NCI-H2107 (cell line): ENCODE measurements around the gene ENTPD8.

Experiments used
- DNase-seq: peaks from one replicate; lab custom pipeline; 2025; lab: John Stamatoyannopoulos, UW

ENTPD8 gene

GRCh38 chr9:137430723-137431415, 10.3 kb downstream of the ENTPD8 start:
- no peak for DNase-seq

DNA sequence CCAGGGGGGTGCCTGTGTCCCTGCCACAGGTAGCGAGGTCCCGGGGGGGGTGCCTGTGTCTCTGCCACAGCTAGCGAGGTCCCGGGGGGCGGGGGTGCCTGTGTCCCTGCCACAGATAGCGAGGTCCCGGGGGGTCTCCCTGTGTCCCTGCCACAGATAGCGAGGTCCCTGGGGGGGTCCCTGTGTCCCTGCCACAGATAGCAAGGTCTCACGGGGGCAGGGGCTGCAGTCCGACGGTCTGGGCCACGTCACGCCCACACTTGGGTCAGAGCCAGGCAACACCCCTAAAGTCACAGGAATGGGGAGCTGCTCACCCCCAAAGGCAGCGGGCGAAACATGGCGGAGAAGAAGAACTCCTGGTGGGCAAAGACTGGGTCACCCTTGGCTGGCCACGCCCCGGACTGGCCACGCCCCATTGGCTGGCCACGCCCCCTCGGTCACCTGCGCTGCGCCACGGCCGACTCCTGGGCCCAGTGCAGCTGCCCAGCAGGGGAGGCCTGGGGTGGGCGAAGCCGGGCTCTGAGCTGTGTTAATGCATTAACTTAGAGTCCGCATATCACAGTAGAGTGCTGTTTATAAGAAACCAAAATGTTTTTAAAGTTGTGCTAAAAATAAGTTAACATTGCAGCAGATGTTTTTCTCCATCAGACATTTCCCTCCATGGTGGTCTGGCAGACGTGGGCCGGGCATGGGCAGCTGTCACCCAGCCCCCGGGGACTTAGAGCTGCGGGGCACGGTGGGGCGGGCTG, 11.0 kb downstream of the ENTPD8 start:
- peak; percentile 52 for DNase-seq

- no peak for DNase-seq
These were observed 11.6 kb downstream of the ENTPD8 start for GRCh38 chr9:137429546-137429890.

DNA sequence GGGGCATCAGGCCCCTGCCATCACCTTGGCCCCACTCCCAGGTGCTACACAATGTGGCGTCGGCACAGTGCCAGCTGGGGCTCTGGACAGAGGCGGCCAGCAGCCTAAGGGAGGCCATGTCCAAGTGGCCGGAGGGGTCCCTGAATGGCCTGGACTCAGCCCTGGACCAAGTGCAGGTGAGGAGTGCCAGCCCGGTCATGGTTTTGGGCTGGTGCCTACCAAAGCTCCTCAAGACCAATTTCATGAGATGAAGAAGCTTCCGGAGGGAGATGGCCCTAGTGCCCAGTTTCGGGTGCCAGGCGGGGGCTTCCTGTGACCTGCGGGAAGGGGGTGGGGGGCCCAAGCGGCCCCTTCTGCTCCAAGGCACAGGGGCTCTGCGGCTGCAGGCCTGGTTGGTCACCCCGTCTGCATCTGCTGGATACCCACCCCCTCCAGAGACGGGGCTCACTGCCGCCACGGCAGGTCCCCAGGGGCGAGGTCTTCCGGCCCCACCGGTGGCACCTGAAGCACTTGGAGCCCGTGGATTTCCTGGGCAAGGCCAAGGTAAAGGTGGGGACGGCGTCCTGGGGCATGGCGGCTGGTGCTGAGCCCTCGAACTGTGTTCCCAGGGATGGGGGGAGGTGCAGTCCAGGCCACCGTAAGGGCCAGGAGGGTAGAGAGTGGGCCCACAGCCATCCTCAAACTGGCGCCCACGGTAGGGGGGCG, 12.2 kb downstream of the ENTPD8 start:
- no peak for DNase-seq

DNA sequence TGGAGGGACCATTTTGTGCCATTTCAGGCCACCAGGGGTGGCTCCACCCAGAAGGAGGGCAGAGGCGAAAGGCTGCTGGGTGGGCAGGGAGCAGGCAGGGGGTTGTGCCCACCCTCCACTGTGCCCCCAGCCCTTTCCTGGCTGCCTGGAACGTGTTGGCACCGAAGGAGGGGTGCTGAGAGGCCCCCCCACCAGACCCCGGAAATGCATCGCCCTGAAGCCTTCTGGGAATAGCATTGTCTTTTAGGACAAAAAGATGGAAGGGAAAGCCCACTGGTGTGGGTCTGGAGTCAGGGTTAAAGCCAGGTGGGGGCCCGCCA, 12.9 kb downstream of the ENTPD8 start:
- no peak for DNase-seq

DNA sequence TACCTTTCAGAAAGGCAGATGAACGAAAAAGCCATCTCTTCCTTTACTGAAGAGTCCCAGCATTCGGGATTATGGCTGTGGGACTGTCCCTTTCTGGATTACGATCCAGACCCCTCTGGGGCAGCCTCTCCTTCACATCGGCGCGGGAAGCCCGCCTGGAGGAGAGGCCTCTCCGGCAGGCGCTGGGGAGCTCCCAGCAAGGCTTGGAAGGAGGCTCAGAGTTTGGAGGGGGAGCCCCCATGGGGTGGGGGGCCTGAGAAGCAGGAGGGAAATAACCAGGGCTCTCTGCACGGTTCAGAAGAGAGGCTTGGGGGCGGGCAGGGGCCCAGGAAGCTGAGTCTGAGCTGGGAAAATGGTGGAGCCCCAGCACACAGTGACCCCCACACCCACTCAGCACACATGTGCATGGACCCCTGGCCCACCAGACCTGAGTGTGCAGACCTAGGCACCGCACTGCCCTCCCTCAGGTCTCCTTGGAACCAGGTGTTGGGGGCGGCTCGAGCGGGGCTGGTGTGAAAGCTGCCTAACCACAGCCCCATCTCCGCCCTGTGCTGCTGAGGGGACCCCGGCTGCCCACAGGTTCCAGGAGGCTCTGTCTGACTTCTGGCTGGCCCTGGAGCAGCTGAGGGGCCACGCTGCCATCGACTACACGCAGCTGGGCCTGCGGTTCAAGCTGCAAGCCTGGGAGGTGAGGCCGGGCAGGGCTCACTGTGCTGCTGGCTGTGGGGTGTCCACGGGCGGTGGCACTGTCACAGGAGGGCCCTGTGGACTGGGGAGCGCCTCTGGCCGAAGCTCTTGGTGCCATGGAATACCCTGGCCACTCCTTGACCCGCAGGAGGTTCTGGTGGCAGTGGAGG, 13.5 kb downstream of the ENTPD8 start:
- no peak for DNase-seq

- DNase-seq, result no peak
These were observed 15.0 kb downstream of the ENTPD8 start for GRCh38 chr9:137426018-137426681.

- DNase-seq, result no peak
These were observed 17.5 kb downstream of the ENTPD8 start for GRCh38 chr9:137423514-137424291.

DNA sequence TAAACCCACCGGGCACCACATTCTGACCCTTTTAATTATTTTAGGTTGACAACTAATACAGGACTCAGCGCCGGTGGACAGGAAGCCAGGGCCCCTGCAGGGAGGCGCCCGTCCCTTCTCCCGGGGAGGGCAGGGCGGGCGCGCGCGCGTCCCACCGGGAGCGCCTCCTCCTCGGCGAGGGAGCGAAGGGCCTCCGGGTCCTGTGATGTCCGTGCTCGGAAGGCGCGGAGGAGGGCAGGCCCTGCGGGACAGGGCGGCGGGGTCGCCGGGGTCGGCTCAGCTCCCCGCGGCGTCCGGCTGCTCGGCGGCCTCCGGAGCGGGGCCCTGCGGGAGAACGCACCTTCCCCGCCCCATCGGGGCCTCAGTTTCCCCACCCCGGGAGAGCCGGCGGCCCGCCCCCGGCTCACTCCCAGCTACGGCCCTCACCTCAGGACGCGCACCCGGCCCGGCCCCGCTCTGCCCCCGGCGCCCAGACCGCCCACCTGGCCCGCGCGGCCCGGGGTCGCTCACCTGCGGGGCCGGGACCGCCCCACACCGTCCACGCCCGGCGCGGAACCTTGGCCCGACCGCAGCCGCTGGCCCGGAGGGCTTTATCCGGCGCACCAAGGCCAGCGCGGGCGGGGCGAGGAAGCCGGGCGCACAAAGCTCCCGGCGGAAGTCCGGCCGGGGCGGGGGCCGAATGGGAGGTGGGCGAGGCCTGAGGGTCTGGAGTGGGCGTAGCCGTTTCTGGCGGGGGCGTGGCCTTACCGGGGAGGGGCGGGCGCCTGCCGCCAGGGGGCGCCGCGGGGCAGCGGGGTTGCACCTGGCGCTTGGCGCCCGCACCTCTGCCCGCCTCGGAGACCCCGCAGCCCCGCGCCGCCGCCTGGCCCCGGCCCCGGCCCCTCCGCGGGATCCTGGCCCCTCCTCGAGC, 18.3 kb downstream of the ENTPD8 start, which contains the start of the genes EXD3 and NOXA1:
EXD3 (minus strand) TSS at position 559 of the 910 bp plus-strand sequence. CDS start 27,805 bp downstream, outside the sequence.
NOXA1 (plus strand) TSS at position 790 of the 910 bp plus-strand sequence. CDS start 137 bp downstream, outside the sequence.
- peak; percentile 96 for DNase-seq

DNA sequence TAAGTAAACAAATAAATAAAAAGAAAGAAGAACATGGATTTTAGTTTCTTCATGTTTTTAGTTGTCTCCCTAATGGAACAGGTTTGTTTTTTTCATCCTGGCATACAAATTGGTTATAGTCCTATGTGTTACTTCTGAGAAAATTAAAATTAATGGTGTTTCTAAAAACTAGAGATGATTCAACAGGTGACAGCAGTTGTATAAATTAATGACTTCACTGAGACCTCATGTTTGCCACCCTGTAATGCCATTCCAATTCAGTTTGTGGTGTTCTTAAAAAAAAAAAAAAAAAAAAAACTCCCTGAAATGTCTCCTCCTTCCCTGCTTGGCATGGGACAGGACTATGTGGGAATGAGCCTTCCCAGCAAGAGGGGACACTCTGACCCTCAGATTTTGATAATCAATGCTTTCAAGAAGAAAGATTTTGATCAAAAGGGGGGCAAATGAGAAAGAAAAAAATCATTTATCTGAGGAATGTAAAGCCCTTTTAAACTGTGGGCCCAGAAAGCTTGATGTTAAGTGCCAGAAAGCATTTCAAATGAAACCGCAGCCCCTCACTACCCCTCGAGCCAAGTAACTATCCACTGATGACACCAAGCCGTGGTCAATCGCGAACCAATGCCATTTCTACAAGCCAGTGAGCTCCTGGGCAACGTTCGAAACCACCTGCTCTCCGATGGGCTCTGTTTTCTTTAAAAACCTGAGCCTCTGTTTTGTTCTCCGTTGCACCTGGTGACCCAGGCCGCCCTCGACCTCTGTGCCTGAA, 19.1 kb downstream of the ENTPD8 start:
- DNase-seq, result no peak

DNA sequence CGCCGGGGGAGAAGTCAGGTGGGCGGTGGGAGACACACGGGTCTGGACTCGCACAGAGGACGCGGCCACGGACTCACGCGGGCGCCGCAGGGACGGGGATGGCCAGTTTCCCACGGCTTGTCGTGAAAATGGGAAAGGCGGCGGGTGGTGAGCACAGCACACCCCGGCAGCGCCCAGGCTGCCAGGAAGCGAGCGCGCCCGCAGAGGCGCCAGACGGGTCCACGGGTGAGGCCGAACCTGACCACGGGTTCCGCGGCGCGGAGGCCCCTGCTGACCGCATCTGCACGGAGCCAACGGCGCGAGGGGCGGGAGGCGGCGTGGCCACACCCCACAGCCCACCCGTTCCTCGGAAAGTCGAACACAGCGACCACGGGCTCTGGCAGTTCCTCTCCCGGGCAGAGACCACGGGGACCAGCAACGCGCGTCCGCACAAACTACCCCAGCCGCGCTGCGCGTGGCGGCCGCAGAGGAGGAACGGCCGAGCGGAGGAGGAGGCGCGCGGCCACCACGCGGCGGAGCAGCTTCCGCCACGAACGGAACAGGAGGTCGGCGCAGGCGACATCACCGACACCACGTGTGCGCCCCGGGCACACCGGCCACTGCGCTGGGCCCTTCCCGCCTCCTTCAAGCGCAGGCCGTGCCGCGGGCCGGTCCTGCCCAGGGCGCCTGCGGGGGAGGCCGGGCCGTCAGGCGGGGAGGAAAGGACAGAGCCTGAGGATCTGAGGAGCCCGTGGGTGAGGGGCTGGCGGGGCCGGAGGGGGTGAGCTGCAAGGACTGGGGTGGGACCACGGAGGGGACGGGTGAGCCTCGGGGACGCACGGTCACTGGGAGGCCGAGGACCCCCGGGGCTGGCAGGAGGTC, 23.8 kb downstream of the ENTPD8 start:
- DNase-seq, result no peak

DNA sequence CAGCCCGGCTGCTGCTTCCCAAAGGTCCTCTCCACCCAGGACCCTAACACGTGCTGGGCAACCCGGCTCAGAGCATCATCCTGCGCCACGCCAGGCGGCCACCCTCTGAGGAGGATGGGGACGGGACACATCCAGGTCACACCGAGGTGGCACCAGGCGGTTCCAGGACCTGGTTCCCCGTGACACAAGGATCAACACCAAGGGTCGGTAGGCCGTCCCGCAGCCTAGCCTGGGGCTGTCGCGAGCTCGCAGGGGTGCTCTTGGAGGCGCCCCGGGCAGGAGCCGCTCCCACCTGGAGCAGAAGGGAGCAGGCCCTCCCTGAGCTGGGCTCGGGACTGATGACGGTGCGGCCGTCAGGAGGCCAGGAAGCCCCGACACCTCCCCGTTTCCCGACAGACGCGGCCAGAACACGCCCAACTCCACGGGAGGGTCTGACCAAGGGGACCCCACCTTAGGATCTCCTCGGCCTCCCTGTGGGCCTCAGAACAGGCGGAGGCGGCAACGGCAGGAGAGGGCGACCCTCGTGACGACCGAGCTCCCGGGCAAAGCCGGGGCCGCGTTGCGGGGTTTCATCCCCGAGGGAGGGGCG, 24.5 kb downstream of the ENTPD8 start:
- no peak for DNase-seq

GRCh38 chr9:137416006-137416562, 25.1 kb downstream of the ENTPD8 start:
- no peak for DNase-seq

- no peak for DNase-seq
These were observed 25.7 kb downstream of the ENTPD8 start for GRCh38 chr9:137415451-137415850.

GRCh38 chr9:137412431-137412830, 28.7 kb downstream of the ENTPD8 start:
- no peak for DNase-seq

- DNase-seq, result peak; percentile 7
These were observed 29.3 kb downstream of the ENTPD8 start for GRCh38 chr9:137411645-137412380.
